Stimulated activated CD4-positive, alpha-beta T cell treated with anti-CD3 and anti-CD28 coated beads, Interleukin-1b, Interleukin-23, amount 100 ng/mL, for 1 hour (primary cell): ENCODE results near the gene FSIP1.

Source experiments
- DNase-seq, 2 donors: peaks; one replicate each; pipeline ENCODE4 v3.0.0-alpha.2; 2020; ENCODE audit warnings: low read depth in 2 of 2

The FSIP1 gene

DNA sequence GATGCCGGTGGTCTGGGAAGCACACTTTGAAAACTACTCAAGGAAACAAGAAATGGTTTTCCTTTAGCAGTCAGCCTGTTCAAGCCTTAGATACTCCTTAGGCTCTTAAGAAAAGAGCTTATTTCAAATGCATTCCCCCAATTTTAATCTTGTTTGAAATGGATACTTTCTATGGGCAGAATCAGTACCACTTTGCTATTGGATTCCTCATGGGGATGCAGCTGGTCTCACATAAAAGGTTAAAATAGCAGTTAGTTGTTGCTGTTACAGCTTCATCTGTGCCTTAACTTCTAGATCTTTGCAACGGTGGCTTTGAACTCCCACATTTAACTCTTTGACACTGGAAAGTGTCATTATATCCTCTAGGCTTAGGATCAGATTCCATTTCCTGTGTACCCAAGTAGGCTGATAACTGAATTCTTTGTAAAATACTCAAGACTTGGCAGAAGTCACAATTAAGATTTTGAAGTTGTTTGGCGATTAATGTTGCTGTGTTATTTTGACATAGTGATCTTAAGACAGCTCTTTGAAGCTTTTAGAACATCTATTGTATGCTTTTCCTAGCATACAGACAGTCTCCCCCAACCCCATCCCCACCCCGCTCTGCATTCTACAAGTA is 199.6 kb downstream of the FSIP1 start:
- no peak for DNase-seq

GRCh38 chr15:39582286-39582976 is 200.2 kb downstream of the FSIP1 start:
- no peak for DNase-seq

DNA sequence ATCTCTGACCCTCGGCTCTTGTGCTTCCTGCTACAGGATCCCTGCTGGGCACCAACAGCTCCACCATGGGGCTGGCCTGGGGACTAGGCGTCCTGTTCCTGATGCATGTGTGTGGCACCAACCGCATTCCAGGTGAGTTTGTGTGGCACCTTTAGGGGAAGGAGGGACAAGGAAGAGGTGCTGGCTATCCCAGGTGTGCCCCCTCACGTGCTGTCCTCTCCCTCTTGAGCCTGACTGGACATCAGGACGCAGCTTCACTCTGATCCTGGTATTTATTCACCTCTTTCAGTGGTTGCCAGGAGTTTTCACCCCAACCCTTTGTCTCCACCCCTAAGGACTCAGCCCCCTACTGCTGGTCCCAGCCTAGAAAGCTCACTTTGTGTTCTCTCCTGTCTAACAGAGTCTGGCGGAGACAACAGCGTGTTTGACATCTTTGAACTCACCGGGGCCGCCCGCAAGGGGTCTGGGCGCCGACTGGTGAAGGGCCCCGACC is 200.8 kb downstream of the FSIP1 start:
- no peak for DNase-seq

- DNase-seq: no peak
Measured at GRCh38 chr15:39581242-39581792, 201.3 kb downstream of the FSIP1 start.

DNA sequence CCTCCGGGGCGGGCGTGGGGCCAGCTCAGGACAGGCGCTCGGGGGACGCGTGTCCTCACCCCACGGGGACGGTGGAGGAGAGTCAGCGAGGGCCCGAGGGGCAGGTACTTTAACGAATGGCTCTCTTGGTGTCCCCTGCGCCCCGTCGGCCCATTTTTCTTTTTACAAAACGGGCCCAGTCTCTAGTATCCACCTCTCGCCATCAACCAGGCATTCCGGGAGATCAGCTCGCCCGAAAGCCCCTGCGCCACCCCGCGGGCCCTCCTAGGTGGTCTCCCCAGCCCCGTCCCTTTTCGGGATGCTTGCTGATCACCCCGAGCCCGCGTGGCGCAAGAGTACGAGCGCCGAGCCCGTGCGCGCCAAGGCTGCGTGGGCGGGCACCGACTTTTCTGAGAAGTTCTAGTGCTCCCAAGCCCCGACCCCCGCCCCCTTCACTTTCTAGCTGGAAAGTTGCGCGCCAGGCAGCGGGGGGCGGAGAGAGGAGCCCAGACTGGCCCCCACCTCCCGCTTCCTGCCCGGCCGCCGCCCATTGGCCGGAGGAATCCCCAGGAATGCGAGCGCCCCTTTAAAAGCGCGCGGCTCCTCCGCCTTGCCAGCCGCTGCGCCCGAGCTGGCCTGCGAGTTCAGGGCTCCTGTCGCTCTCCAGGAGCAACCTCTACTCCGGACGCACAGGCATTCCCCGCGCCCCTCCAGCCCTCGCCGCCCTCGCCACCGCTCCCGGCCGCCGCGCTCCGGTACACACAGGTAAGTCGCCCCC is 202.0 kb downstream of the FSIP1 start, which contains the start of gene THBS1:
Gene THBS1 (plus strand): TSS at position 595 of the 757 bp plus-strand sequence. CDS start 779 bp downstream, outside the sequence.
- no peak for DNase-seq

DNA sequence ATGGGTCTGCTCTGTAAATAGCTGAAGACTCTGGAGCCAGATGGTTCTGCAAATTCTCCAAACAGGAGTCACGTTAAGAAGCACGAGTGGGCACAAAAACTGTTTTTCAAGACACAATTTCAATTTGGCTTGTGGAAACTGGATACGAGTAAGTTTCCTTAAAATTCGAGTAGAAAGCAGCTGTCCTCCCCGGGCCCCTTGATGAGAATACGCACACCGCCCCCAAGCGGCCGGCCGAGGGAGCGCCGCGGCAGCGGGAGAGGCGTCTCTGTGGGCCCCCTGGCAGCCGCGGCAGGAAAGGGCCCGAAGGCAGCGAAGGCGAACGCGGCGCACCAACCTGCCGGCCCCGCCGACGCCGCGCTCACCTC is 202.5 kb downstream of the FSIP1 start:
- peak; percentile 74 to 81 for DNase-seq

DNA sequence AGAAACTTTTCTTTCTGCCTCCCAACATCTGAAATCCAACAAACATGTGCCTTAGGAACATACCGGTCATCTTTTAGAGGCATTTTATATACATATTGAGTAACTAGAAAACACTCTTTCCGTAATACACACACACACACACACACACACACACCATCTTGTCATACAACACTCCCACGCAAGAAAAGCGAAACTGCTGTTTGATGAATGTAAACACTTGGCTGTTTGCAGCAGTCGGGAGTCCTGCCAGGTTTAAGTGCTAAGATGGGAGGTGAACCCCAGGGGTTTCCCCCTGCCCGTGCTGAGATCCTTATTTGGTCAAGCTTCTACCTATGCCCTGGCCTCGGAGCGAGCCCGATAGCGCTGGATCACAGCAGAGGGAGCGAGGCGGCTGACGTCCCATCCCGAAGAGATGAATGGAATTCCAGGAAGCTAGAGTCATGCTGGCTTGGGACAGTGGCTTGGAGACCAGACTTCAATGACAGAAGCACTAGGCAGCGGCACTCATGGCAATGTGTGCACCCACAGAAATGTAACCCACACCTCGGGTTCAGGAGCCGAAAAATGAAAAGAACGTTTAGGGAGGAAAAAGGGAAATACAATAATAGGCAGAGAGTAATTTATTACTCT is 203.0 kb downstream of the FSIP1 start:
- no peak for DNase-seq

- no peak for DNase-seq
Measured at GRCh38 chr15:39578851-39579486, 203.7 kb downstream of the FSIP1 start.

- no peak for DNase-seq
Measured at GRCh38 chr15:39575180-39575579, 207.5 kb downstream of the FSIP1 start.

GRCh38 chr15:39574427-39574826 is 208.2 kb downstream of the FSIP1 start:
- DNase-seq: no peak

DNA sequence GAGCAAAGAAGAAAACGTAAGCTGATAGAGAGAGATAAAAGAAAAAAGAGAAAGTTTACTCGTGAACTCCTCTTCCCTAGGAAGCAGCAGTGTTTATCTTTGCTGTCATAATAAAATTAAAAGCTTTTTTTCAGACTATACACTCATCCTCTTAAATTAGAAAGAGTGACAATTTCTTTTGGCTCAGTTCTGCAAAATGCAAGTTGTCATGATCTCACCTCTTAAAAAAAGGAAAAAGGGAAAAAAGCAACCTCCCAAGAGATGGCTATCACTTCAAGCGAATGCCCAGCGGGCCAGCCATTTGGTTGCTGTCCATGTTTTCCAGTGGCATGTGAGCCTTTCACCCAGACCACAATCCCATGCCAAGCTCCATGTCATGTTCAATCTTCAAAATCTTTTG is 208.8 kb downstream of the FSIP1 start:
- no peak for DNase-seq

GRCh38 chr15:39573287-39573686 is 209.4 kb downstream of the FSIP1 start:
- no peak for DNase-seq

GRCh38 chr15:39565851-39566250 is 216.8 kb downstream of the FSIP1 start:
- DNase-seq: no peak

- DNase-seq: no peak
Measured at GRCh38 chr15:39564972-39565665, 217.5 kb downstream of the FSIP1 start.

DNA sequence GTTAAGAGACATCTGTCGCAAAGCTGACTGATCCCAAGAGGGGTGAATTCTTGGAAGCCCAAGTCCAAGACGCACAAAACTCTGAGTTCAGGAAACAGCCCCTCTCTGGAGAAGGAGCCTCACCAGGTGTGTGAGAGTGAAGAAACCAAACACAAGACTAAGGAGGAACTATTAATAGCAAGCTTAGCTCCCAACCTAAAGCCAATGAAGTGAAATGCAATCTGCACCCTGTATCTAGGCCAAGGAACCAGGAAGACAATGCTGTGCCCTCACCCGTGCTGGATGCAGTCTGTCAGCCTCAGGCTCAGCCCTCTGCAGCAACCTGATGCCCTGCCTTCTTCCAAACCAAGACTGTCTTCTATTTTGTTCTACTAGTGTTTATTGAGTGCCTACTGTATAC is 224.2 kb downstream of the FSIP1 start:
- DNase-seq: no peak

GRCh38 chr15:39556461-39556860 is 226.2 kb downstream of the FSIP1 start:
- DNase-seq: no peak

GRCh38 chr15:39555885-39556284 is 226.8 kb downstream of the FSIP1 start:
- no peak for DNase-seq

DNA sequence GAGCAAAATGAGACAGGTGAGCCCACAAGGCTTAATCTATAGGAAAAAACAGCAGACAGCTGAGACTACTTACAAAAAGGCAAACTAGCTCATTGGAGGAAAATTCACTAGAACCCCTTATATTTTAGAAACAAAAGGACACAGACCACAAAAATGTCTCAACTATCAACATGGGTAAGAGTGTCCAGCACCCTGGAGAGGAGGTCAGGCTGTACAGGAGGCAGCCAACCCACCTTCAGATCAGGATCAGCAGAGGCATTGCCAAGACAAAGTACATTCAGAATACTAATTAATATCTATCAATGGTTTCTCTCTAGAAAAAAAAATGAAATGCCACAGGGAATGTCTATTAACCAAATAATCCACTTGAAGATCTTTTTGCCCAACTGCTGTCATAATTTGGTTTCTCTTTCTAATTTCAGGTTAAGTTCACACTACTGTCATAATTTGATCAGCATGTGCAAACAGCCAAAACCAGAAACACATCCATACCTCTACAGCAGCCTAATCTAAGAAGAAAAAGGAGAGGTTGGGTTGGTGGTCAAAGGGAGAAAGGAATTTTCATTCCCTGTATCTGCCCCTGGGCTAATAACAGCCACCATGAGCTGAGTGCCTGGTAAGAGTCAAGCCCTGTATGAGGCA is 227.8 kb downstream of the FSIP1 start:
- no peak for DNase-seq

DNA sequence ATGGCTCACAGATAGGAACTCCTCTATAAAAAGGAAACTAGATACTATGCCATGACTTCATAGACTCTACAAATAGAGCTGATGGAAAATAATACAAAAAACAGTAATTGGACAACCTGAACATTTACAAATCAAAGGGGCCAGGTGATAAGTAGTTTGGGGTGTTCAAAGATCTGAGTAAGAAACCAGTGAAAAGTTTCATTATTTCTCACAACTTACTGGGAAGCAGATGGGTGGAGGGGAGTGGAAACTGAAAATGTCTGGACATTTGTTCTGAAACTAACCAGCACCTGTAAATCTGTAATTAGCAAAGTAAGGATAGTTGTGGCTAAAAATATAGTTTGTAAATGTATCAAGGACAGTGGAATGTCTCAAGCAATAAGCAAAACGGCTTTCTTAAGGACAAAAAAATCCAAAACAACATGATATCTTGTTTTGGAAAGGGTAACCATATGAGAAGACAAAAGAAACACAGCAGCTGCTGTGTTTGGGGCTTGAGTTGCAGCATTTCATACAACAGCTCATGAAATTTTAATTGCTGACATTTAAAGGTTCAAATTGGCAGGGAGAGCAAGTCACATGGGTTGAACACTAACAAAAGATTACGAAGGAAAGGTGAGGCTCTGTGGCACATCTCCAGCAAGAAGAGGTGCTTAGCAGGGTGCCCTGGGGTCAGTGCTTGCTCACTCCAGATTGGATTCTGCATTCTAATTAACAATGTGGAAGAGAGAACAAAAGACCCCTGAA is 228.5 kb downstream of the FSIP1 start:
- DNase-seq: no peak

DNA sequence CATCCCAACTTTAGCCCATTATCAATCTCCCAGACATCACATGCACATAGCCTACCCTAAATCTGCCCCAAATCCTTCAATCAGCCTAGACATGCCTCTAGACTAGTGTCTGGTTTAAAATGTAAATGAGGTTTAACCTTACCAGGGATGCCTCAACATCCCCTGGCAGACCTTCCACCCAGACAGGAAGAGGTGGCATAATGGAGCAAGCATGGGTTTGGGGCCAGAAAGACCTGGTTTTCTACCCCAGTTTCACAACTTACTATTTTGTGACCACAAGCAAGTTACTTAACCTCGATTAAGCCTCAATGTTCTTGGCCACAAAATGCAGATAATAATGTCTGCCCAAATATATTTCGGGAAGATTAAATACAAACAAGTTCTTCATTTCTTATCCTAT is 230.1 kb downstream of the FSIP1 start:
- DNase-seq: no peak
